HepG2 (cell line): ENCODE results near the gene LINGO1. TPM values are rescaled to one million over a fixed set of nuclear protein-coding genes. Genes with fewer than 3 reads are reported as not detected.

Experiments used
- POLR2G ChIP-seq: fragments of 200-400 bp; formaldehyde crosslinking; IDR thresholded peaks from 2 replicates; pipeline ENCODE4 v1.6.1; 2018; ENCODE audit warnings: mild to moderate bottlenecking, low read depth, low read length, moderate library complexity
- RBM39 ChIP-seq: fragments of 200-400 bp; formaldehyde crosslinking; IDR thresholded peaks from one replicate; pipeline ENCODE4 v1.6.1; 2018; ENCODE audit warnings: antibody characterized with exemption, mild to moderate bottlenecking, low read depth, low read length; ENCODE audit not compliant: poor library complexity, severe bottlenecking
- SAP130 ChIP-seq: IDR thresholded peaks from 2 replicates; pipeline ENCODE4 v1.6.1; 2016; ENCODE audit warnings: low read depth
- TBL1XR1 ChIP-seq: fragments of 150-350 bp; IDR thresholded peaks from 2 replicates; pipeline ENCODE4 v1.6.1; 2014; ENCODE audit warnings: borderline replicate concordance, low read length; ENCODE audit not compliant: partially characterized antibody
- ZBTB1 ChIP-seq: sonication (generic); formaldehyde crosslinking; IDR thresholded peaks from 2 replicates; pipeline ENCODE4 v1.4.0; 2020; ENCODE audit warnings: missing genetic modification reagents, borderline replicate concordance
- ZNF235 ChIP-seq: sonication (generic); formaldehyde crosslinking; IDR thresholded peaks from 2 replicates; pipeline ENCODE4 v1.8.1; 2023; ENCODE audit warnings: mild to moderate bottlenecking, missing genetic modification reagents, borderline replicate concordance
- ZNF281 ChIP-seq: sonication (generic); formaldehyde crosslinking; IDR thresholded peaks from 2 replicates; pipeline ENCODE4 v1.4.0; 2020; ENCODE audit warnings: missing genetic modification reagents, borderline replicate concordance
- ZNF564 ChIP-seq: sonication (generic); formaldehyde crosslinking; IDR thresholded peaks from 2 replicates; pipeline ENCODE4 v1.8.1; 2023; ENCODE audit warnings: mild to moderate bottlenecking, missing genetic modification reagents
- ZNF589 ChIP-seq: sonication (generic); formaldehyde crosslinking; conservative IDR thresholded peaks from 2 replicates; pipeline ENCODE4 v1.8.0; 2022; ENCODE audit warnings: mild to moderate bottlenecking, moderate library complexity, missing genetic modification reagents
- polyA plus RNA-seq, 8 experiments: library from polyadenylated mRNA; depleted of rRNA in 3 of 8; stranded (reverse) in 7 of 8; unstranded in 1 of 8; fragments of >200 nt; fragmentation: Illumina TruSeq in 4 of 8; extraction: Trizol in 4 of 8; gene quantifications; 2 replicates each; pipeline versions ENCODE4 v1.2.1 to v1.2.3, GENCODE V29; 2011 to 2016; ENCODE audit warnings: low read depth in 4 of 8, missing spikeins in 1 of 8, mixed read lengths in 1 of 8; ENCODE audit not compliant: insufficient read depth in 1 of 8
- total RNA-seq, 5 experiments: library from RNA; depleted of rRNA; stranded (reverse); fragments of >200 nt; fragmentation: Illumina TruSeq; extraction: Trizol; gene quantifications; 2 replicates each; pipeline ENCODE4 v1.2.3, GENCODE V29; 2016; ENCODE audit warnings: low read depth in 1 of 5
- TF ChIP-seq, protein P1 (sequence below): sonication (generic); formaldehyde crosslinking; IDR thresholded peaks from 2 replicates; pipeline ENCODE4 v1.5.0; 2020; ENCODE audit warnings: missing genetic modification reagents
- TF ChIP-seq, protein P2 (sequence below): sonication (generic); formaldehyde crosslinking; IDR thresholded peaks from 2 replicates; pipeline ENCODE4 v1.5.1; 2020; ENCODE audit warnings: mild to moderate bottlenecking, missing genetic modification reagents
- TF ChIP-seq, protein P3 (sequence below): sonication (generic); formaldehyde crosslinking; IDR thresholded peaks from 2 replicates; pipeline ENCODE4 v1.8.1; 2023; ENCODE audit warnings: mild to moderate bottlenecking, missing genetic modification reagents
- TF ChIP-seq, protein P4 (sequence below): sonication (generic); formaldehyde crosslinking; IDR thresholded peaks from 2 replicates; pipeline ENCODE4 v1.5.0; 2020; ENCODE audit warnings: missing genetic modification reagents, mild to moderate bottlenecking, borderline replicate concordance
- TF ChIP-seq, protein P5 (sequence below): sonication (generic); formaldehyde crosslinking; IDR thresholded peaks from 2 replicates; pipeline ENCODE4 v1.4.0; 2020; ENCODE audit warnings: missing genetic modification reagents; ENCODE audit errors: not compliant biosample characterization
- TF ChIP-seq, protein P6 (sequence below): IDR thresholded peaks from 2 replicates; pipeline ENCODE4 v1.6.1; 2016; ENCODE audit warnings: mild to moderate bottlenecking

Gene LINGO1
- total and polyA plus RNA-seq, 2 of the 13 experiments (the other 11 are each of a cell fraction or from before 2014, with no cell fraction given) = 0.07 TPM; not detected in 1

GRCh38 chr15:77568973-77569728 is 63.6 kb downstream of the LINGO1 start (continued):
- TF ChIP-seq, protein P1, sequence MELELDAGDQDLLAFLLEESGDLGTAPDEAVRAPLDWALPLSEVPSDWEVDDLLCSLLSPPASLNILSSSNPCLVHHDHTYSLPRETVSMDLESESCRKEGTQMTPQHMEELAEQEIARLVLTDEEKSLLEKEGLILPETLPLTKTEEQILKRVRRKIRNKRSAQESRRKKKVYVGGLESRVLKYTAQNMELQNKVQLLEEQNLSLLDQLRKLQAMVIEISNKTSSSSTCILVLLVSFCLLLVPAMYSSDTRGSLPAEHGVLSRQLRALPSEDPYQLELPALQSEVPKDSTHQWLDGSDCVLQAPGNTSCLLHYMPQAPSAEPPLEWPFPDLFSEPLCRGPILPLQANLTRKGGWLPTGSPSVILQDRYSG = no peak
- TF ChIP-seq POLR2G (no peak), ZNF281 (no peak), ZBTB1 (CRISPR knock-in tag) (no peak), ZNF235 (no peak), SAP130 (CRISPR knock-in tag) (peak; percentile 48), ZNF564 (CRISPR knock-in tag) (no peak), ZNF589 (CRISPR knock-in tag) (no peak), TBL1XR1 (no peak), RBM39 (no peak)
- TF ChIP-seq, protein P2, sequence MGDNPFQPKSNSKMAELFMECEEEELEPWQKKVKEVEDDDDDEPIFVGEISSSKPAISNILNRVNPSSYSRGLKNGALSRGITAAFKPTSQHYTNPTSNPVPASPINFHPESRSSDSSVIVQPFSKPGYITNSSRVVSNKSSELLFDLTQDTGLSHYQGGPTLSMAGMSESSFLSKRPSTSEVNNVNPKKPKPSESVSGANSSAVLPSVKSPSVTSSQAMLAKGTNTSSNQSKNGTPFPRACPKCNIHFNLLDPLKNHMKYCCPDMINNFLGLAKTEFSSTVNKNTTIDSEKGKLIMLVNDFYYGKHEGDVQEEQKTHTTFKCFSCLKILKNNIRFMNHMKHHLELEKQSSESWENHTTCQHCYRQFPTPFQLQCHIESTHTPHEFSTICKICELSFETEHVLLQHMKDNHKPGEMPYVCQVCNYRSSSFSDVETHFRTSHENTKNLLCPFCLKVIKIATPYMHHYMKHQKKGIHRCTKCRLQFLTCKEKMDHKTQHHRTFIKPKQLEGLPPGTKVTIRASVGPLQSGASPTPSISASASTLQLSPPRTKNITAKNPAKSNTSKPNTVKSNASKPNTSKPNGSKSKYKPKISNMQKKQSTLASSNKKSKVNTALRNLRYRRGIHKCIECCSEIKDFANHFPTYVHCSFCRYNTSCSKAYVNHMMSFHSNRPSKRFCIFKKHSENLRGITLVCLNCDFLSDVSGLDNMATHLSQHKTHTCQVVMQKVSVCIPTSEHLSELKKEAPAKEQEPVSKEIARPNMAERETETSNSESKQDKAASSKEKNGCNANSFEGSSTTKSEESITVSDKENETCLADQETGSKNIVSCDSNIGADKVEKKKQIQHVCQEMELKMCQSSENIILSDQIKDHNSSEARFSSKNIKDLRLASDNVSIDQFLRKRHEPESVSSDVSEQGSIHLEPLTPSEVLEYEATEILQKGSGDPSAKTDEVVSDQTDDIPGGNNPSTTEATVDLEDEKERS (CRISPR knock-in tag) = no peak
- TF ChIP-seq, protein P3, sequence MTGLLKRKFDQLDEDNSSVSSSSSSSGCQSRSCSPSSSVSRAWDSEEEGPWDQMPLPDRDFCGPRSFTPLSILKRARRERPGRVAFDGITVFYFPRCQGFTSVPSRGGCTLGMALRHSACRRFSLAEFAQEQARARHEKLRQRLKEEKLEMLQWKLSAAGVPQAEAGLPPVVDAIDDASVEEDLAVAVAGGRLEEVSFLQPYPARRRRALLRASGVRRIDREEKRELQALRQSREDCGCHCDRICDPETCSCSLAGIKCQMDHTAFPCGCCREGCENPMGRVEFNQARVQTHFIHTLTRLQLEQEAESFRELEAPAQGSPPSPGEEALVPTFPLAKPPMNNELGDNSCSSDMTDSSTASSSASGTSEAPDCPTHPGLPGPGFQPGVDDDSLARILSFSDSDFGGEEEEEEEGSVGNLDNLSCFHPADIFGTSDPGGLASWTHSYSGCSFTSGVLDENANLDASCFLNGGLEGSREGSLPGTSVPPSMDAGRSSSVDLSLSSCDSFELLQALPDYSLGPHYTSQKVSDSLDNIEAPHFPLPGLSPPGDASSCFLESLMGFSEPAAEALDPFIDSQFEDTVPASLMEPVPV (CRISPR knock-in tag) = no peak
- TF ChIP-seq, protein P4, sequence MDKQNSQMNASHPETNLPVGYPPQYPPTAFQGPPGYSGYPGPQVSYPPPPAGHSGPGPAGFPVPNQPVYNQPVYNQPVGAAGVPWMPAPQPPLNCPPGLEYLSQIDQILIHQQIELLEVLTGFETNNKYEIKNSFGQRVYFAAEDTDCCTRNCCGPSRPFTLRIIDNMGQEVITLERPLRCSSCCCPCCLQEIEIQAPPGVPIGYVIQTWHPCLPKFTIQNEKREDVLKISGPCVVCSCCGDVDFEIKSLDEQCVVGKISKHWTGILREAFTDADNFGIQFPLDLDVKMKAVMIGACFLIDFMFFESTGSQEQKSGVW (CRISPR knock-in tag) = no peak
- TF ChIP-seq, protein P5, sequence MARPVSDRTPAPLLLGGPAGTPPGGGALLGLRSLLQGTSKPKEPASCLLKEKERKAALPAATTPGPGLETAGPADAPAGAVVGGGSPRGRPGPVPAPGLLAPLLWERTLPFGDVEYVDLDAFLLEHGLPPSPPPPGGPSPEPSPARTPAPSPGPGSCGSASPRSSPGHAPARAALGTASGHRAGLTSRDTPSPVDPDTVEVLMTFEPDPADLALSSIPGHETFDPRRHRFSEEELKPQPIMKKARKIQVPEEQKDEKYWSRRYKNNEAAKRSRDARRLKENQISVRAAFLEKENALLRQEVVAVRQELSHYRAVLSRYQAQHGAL (CRISPR knock-in tag) = no peak
- TF ChIP-seq, protein P6, sequence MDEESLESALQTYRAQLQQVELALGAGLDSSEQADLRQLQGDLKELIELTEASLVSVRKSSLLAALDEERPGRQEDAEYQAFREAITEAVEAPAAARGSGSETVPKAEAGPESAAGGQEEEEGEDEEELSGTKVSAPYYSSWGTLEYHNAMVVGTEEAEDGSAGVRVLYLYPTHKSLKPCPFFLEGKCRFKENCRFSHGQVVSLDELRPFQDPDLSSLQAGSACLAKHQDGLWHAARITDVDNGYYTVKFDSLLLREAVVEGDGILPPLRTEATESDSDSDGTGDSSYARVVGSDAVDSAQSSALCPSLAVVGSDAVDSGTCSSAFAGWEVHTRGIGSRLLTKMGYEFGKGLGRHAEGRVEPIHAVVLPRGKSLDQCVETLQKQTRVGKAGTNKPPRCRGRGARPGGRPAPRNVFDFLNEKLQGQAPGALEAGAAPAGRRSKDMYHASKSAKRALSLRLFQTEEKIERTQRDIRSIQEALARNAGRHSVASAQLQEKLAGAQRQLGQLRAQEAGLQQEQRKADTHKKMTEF (CRISPR knock-in tag) = no peak; the same call in 1 of the 2 replicates
